K562 (cell line): ENCODE data around the gene CHDH. TPM values are rescaled to one million over a fixed set of nuclear protein-coding genes. Genes with fewer than 3 reads are reported as not detected.

Experiments used
- BCLAF1 ChIP-seq, 2 experiments: fragments of 450-650 bp in 1 of 2; IDR thresholded peaks; 2 replicates each; pipeline ENCODE4 v1.6.1; 2011 to 2017; ENCODE audit warnings: low read depth in 2 of 2, antibody characterized with exemption in 1 of 2, borderline replicate concordance in 1 of 2, low read length in 1 of 2, mild to moderate bottlenecking in 1 of 2, mixed read lengths in 1 of 2; ENCODE audit not compliant: control insufficient read depth in 1 of 2
- CBX8 ChIP-seq: fragments of 200-600 bp; sonication (generic); IDR thresholded peaks from 2 replicates; pipeline ENCODE4 v1.6.1; 2012; ENCODE audit warnings: borderline replicate concordance, mixed run types, low read depth, mild to moderate bottlenecking, moderate library complexity, mixed read lengths, low read length, control low read depth, inconsistent platforms; ENCODE audit not compliant: poor library complexity, severe bottlenecking; ENCODE audit errors: extremely low read depth
- CREB3L1 ChIP-seq: fragments of 450-650 bp; IDR thresholded peaks from 2 replicates; pipeline ENCODE4 v1.6.1; 2014; ENCODE audit warnings: low read depth, mild to moderate bottlenecking, moderate library complexity, borderline replicate concordance
- E2F6 ChIP-seq, 2 experiments: IDR thresholded peaks; 2 replicates each; pipeline ENCODE4 v1.6.1; 2011; ENCODE audit warnings: borderline replicate concordance in 1 of 2, control low read depth in 1 of 2, low read depth in 1 of 2, low read length in 1 of 2, mild to moderate bottlenecking in 1 of 2, mixed read lengths in 1 of 2, moderate library complexity in 1 of 2; ENCODE audit not compliant: insufficient read depth in 1 of 2, insufficient read length in 1 of 2, poor library complexity in 1 of 2, severe bottlenecking in 1 of 2; ENCODE audit errors: extremely low read depth in 1 of 2
- ETS1 ChIP-seq: conservative IDR thresholded peaks from 2 replicates; pipeline ENCODE4 v1.6.1; 2011; ENCODE audit warnings: low read depth, mild to moderate bottlenecking, low read length; ENCODE audit not compliant: control insufficient read depth
- JUND ChIP-seq, 2 experiments: IDR thresholded peaks; 2 replicates in 1 of 2; 3 replicates in 1 of 2; pipeline ENCODE4 v1.6.1; 2011; ENCODE audit warnings: borderline replicate concordance in 2 of 2, low read depth in 2 of 2, low read length in 2 of 2, improper control_type of control experiment in 1 of 2, missing biosample characterization in 1 of 2, missing genetic modification characterization in 1 of 2, missing genetic modification reagents in 1 of 2
- MAFF ChIP-seq: IDR thresholded peaks from 2 replicates; pipeline ENCODE4 v1.6.1; 2012; ENCODE audit warnings: low read length, improper control_type of control experiment
- MAZ ChIP-seq, 2 experiments: fragments of 450-650 bp in 1 of 2; sonication (generic) in 1 of 2; formaldehyde crosslinking; IDR thresholded peaks in 1 of 2; conservative IDR thresholded peaks in 1 of 2; 2 replicates each; pipeline versions ENCODE4 v1.4.0 to v1.5.0; 2020; ENCODE audit warnings: mild to moderate bottlenecking in 1 of 2, missing genetic modification reagents in 1 of 2
- NCOA1 ChIP-seq: fragments of 450-650 bp; IDR thresholded peaks from 2 replicates; pipeline ENCODE4 v1.6.1; 2016; ENCODE audit warnings: low read depth
- PHF8 ChIP-seq: fragments of 200-600 bp; sonication (generic); IDR thresholded peaks from 2 replicates; pipeline ENCODE4 v1.6.1; 2012; ENCODE audit warnings: mixed run types, mild to moderate bottlenecking, inconsistent platforms, low read length, moderate library complexity, borderline replicate concordance
- SP1 ChIP-seq: sonication (generic); formaldehyde crosslinking; IDR thresholded peaks from 2 replicates; pipeline ENCODE4 v1.8.1; 2022; ENCODE audit warnings: mild to moderate bottlenecking, missing genetic modification reagents
- SPI1 ChIP-seq: IDR thresholded peaks from 2 replicates; pipeline ENCODE4 v1.6.1; 2011; ENCODE audit warnings: low read depth, low read length, control low read depth, borderline replicate concordance
- TAF1 ChIP-seq: IDR thresholded peaks from 2 replicates; pipeline ENCODE4 v1.6.1; 2011; ENCODE audit warnings: mild to moderate bottlenecking, low read length, moderate library complexity; ENCODE audit not compliant: insufficient read depth, control insufficient read depth, severe bottlenecking; ENCODE audit errors: extremely low read depth
- TARDBP ChIP-seq: fragments of 450-650 bp; IDR thresholded peaks from 2 replicates; pipeline ENCODE4 v1.6.1; 2016
- polyA plus RNA-seq, 8 experiments: library from polyadenylated mRNA; depleted of rRNA in 4 of 8; stranded (reverse) in 5 of 8; unstranded in 3 of 8; fragments of >200 nt; fragmentation: Nextera tagmentation in 2 of 8; fragmentation: Illumina TruSeq in 1 of 8; extraction: Ambion mirVana in 2 of 8; extraction: Trizol in 1 of 8; gene quantifications; 2 replicates each; pipeline versions ENCODE4 v1.2.1 to v1.2.3, GENCODE V29; 2011 to 2014; ENCODE audit warnings: inconsistent platforms in 1 of 8, missing spikeins in 1 of 8
- total RNA-seq, 7 experiments: library from RNA; depleted of rRNA in 6 of 7; stranded (reverse); fragments of >200 nt in 6 of 7; fragmentation: Illumina TruSeq in 2 of 7; extraction: Trizol in 2 of 7; gene quantifications; 2 replicates each; pipeline versions ENCODE4 v1.2.1 to v1.2.3, GENCODE V29; 2011 to 2021; ENCODE audit warnings: low replicate concordance in 1 of 7

Gene CHDH
- total and polyA plus RNA-seq, 9 of the 15 experiments (the other 6 are each of a cell fraction or from before 2014, with no cell fraction given) = 0.06 to 1.9 (median 0.46) TPM

GRCh38 chr3:53891497-53892285, 45.5 kb upstream of the CHDH start, which contains the start of gene SELENOK (continued):
- TF ChIP-seq BCLAF1 (IDR thresholded peaks at IDR 0.05; ENCODE audit: borderline replicate concordance in 1 of 2, control insufficient read depth in 1 of 2, low read depth in 2 of 2, low read length in 1 of 2) (no peak), TARDBP (0 out of 2 replicates have a peak, but pooled peaks have one; percentile 35), JUND (IDR thresholded peaks at IDR 0.05; ENCODE audit: borderline replicate concordance, low read depth, low read length) (peak; percentile 25; the same call in 1 of the 2 replicates), JUND (tag; IDR thresholded peaks at IDR 0.05; ENCODE audit: borderline replicate concordance, low read depth, low read length) (peak; percentile 21; the same call in 1 of the 3 replicates), TAF1 (peak; percentile 75), ETS1 (0 out of 2 replicates have a peak, but pooled peaks have one; percentile 57), MAZ (CRISPR knock-in tag; conservative IDR thresholded peaks at IDR 0.05 in 1 of 2, IDR thresholded peaks at IDR 0.05 in 1 of 2) (peak; percentile 52 to 53; a peak in 3 of 4 replicates), CBX8 (no peak), MAFF (peak; percentile 62), PHF8 (peak; percentile 88; the same call in 1 of the 2 replicates), E2F6 (IDR thresholded peaks at IDR 0.05; ENCODE audit: borderline replicate concordance in 1 of 2, extremely low read depth in 1 of 2, insufficient read depth in 1 of 2, insufficient read length in 1 of 2, low read depth in 1 of 2, low read length in 1 of 2, poor library complexity in 1 of 2, severe bottlenecking in 1 of 2) (peak; percentile 45 to 58), CREB3L1 (0 out of 2 replicates have a peak, but pooled peaks have one; percentile 19), NCOA1 (0 out of 2 replicates have a peak, but pooled peaks have one; percentile 20), SPI1 (no peak), SP1 (CRISPR knock-in tag) (peak; percentile 50; the same call in 1 of the 2 replicates)
